ENCODE data around the gene DRD2. TPM values are rescaled to one million over a fixed set of nuclear protein-coding genes. Genes with fewer than 3 reads are reported as not detected.

DRD2 gene
- total and polyA plus RNA-seq, 4 donors: 0.69 to 12.0 (median 6.2) TPM

DNA sequence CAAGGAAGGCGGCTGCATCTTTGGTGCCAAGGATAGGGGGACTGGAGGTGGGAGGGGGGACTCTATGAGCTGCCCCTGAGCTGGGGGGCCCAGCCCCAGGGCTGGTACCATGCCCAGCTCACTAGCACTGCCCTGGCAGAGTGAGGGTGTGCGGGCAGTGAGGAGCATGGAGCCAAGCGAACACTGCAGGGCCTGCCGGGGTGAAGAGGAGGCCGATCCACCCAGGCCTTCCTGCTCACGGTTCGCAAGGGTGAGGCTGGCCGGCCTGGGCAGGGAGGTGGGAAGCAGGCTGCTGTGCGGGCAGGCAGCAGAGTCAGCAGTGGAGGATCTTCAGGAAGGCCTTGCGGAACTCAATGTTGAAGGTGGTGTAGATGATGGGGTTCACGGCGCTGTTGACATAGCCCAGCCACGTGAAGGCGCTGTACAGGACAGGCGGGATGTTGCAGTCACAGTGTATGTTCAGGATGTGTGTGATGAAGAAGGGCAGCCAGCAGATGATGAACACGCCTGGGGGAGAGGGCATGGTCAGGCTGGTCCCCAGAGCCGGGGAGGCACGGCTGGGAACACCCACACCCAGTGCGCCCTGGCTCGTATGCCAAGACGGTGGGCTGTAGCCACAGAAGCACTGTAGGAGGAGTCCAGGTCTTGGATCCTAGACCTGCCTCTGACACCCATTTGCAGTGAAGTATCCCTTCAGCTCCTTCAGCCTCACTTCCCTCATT lies 64.6 kb downstream of the DRD2 start:
- Histone ChIP-seq H3K4me1 (ENCODE audit: control insufficient read depth, insufficient read depth, low read length) (no peaks in the 10 kb centered on the region), H3K9me3 (ENCODE audit: control insufficient read depth, insufficient read depth, low read length) (no peaks in the 10 kb centered on the region), H3K27me3 (ENCODE audit: control insufficient read depth, insufficient read depth, low read length) (no peaks in the 10 kb centered on the region), H3K27ac (ENCODE audit: low read depth, low read length) (no peak overlapping the region), H3K4me3 (ENCODE audit: low read depth, low read length) (no peak overlapping the region), H3K36me3 (ENCODE audit: control insufficient read depth, insufficient read depth, low read length) (no peaks in the 10 kb centered on the region)
- no peak for DNase-seq (ENCODE audit: low read depth in 4 of 6, low spot score in 6 of 6)
- WGBS (ENCODE audit: insufficient coverage): 90% methylated on average over 21 of the region's 21 CpGs

DNA sequence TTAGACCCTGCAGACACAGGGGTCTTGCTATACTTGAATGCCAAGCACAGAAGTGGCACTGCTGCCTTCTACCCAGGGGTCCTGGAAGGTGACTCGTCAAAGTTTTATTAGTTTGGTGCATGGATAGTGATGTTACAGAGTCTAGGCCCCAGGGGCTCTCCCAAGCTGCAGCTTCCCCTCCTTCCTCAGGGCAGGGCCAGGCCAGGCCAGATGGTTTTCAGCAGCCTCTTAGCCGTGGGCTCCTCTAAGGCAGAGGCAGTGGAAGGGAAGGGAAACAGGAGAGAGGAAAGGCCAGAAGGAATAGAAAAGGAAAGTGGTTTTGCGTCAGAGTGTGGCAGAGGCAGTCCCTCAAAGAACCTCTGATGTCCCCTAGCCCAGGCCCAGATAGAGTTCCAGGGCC lies 65.7 kb downstream of the DRD2 start:
- Histone ChIP-seq H3K4me3 (ENCODE audit: low read depth, low read length) (no peak overlapping the region), H3K36me3 (ENCODE audit: control insufficient read depth, insufficient read depth, low read length) (no peaks in the 10 kb centered on the region), H3K27ac (ENCODE audit: low read depth, low read length) (no peak overlapping the region), H3K9me3 (ENCODE audit: control insufficient read depth, insufficient read depth, low read length) (no peaks in the 10 kb centered on the region), H3K4me1 (ENCODE audit: control insufficient read depth, insufficient read depth, low read length) (no peaks in the 10 kb centered on the region), H3K27me3 (ENCODE audit: control insufficient read depth, insufficient read depth, low read length) (no peaks in the 10 kb centered on the region)
- no peak for DNase-seq (ENCODE audit: low read depth in 4 of 6, low spot score in 6 of 6)
- 70% methylated on average over 2 of the region's 3 CpGs for WGBS (ENCODE audit: insufficient coverage)

DNA sequence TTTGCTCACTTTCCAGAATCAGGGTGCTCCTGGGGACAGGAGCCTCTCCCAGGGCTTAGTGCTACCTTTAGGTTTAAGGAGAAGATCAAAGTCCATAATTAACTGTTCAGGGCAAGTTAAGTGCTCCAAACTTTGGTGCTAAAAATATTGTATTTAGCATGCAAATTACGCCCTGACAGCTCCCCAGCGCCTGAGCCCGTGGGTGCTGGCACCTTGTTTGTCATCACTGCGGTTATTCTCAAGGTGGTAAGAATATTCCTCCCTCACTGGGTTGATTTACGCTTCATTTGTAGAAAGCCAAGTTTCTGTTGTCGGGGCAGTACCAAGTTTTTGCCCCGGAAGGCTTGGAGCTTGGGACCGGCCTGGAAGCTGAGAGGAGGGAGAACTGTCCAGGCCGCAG lies 66.3 kb downstream of the DRD2 start:
- no peaks in the 10 kb centered on the region for H3K4me1 ChIP-seq (ENCODE audit: control insufficient read depth, insufficient read depth, low read length)
- H3K36me3 ChIP-seq (ENCODE audit: control insufficient read depth, insufficient read depth, low read length): no peaks in the 10 kb centered on the region
- no peak for DNase-seq (ENCODE audit: low read depth in 4 of 6, low spot score in 6 of 6)
- H3K27me3 ChIP-seq (ENCODE audit: control insufficient read depth, insufficient read depth, low read length): no peaks in the 10 kb centered on the region
- WGBS (ENCODE audit: insufficient coverage): 85% methylated on average over 7 of the region's 9 CpGs
- H3K27ac ChIP-seq (ENCODE audit: low read depth, low read length): no peak overlapping the region
- H3K9me3 ChIP-seq (ENCODE audit: control insufficient read depth, insufficient read depth, low read length): no peaks in the 10 kb centered on the region
- H3K4me3 ChIP-seq (ENCODE audit: low read depth, low read length): no peak overlapping the region

DNA sequence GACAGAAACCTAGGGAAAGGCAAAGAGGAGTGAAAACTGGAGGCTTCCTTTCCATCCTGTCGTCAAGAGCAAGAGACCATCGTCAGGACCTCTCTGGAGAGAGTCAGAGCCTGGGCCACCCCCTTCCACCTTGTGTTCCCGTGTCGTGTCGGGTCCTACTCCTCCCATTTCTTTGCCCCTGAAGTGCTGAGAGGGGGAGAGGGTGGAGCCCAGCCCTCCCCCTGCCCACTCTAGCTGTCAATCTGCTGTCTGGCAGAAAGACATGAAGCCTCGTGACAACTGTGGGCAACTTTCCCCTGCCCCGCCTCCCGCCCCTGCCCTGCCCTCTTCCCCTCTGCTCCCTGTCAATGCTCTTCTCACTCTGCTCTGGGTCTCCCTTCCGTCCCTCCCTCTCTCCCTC lies 67.0 kb downstream of the DRD2 start:
- WGBS (ENCODE audit: insufficient coverage): 70% methylated on average over 6 of the region's 9 CpGs
- no peak overlapping the region for H3K27ac ChIP-seq (ENCODE audit: low read depth, low read length)
- no peaks in the 10 kb centered on the region for H3K36me3 ChIP-seq (ENCODE audit: control insufficient read depth, insufficient read depth, low read length)
- DNase-seq (ENCODE audit: low read depth in 4 of 6, low spot score in 6 of 6): no peak
- H3K27me3 ChIP-seq (ENCODE audit: control insufficient read depth, insufficient read depth, low read length): no peaks in the 10 kb centered on the region
- H3K9me3 ChIP-seq (ENCODE audit: control insufficient read depth, insufficient read depth, low read length): no peaks in the 10 kb centered on the region
- no peaks in the 10 kb centered on the region for H3K4me1 ChIP-seq (ENCODE audit: control insufficient read depth, insufficient read depth, low read length)
- H3K4me3 ChIP-seq (ENCODE audit: low read depth, low read length): no peak overlapping the region

DNA sequence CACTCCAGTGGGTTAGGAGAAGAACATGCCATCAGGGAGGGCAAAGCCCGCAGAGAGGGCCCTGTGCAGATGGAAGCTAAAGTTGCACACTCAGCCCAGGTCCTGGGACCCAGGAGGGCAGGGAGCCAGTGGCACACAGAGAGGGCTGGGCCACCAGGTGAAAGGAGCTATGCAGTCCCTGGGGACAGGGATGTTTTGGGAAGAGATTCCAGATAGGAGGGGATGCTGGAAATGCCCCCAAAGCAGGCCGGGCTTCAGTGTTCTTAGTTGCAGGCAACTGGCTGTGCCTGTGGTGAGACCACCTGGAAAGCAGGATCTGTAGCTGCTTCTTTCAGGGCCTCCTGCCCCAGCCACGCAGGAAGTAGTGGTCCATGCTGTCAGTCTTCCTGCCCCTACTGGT lies 68.0 kb downstream of the DRD2 start:
- no peaks in the 10 kb centered on the region for H3K36me3 ChIP-seq (ENCODE audit: control insufficient read depth, insufficient read depth, low read length)
- no peaks in the 10 kb centered on the region for H3K9me3 ChIP-seq (ENCODE audit: control insufficient read depth, insufficient read depth, low read length)
- H3K4me1 ChIP-seq (ENCODE audit: control insufficient read depth, insufficient read depth, low read length): no peaks in the 10 kb centered on the region
- DNase-seq (ENCODE audit: low read depth in 4 of 6, low spot score in 6 of 6): no peak
- H3K27me3 ChIP-seq (ENCODE audit: control insufficient read depth, insufficient read depth, low read length): no peaks in the 10 kb centered on the region
- 83% methylated on average over 3 of the region's 3 CpGs for WGBS (ENCODE audit: insufficient coverage)
- no peak overlapping the region for H3K4me3 ChIP-seq (ENCODE audit: low read depth, low read length)
- no peak overlapping the region for H3K27ac ChIP-seq (ENCODE audit: low read depth, low read length)

DNA sequence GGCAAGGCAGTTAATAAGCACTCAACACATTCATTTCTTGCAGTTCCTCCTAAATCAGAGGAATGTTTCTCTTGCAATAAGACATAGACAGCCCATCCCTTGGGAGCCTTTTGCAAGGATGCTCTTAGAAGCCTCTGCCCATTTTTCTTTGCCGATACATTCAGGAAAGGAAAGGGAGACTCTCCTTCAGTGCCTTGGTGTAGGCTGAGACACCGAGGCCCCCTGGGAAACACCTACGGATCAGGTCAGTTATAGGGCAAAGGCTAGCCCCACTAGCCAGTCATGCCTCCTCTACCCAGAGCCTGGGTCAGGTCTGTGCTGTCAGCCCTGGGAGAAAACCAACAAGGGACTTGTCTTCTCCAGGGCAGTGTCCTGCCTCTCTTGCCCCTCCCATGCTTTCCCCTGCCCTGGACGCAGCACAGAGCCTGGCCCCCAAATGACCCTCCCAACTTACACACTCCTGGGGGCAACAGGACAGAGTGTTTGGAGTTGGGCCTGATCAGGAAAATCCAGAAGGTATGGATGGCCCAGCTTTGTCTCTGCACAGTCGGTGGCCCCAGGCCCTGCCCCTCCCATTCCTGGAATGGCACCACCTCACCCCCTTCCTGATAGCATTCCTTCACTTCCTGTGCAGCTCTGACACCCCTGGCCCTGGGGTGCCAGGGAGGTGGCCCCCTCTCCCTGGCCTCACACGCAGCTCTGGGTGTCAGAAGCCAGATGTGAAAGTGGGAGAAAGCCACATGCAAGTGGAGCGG lies 69.3 kb downstream of the DRD2 start:
- Histone ChIP-seq H3K4me3 (ENCODE audit: low read depth, low read length) (no peak overlapping the region), H3K4me1 (ENCODE audit: control insufficient read depth, insufficient read depth, low read length) (peaks cover 5% of the 10 kb centered on the region), H3K9me3 (ENCODE audit: control insufficient read depth, insufficient read depth, low read length) (no peaks in the 10 kb centered on the region), H3K36me3 (ENCODE audit: control insufficient read depth, insufficient read depth, low read length) (no peaks in the 10 kb centered on the region), H3K27ac (ENCODE audit: low read depth, low read length) (no peak overlapping the region), H3K27me3 (ENCODE audit: control insufficient read depth, insufficient read depth, low read length) (no peaks in the 10 kb centered on the region)
- peak in 1 of 6 donors; percentile 26 for DNase-seq (ENCODE audit: low read depth in 4 of 6, low spot score in 6 of 6)
- WGBS (ENCODE audit: insufficient coverage): 81% methylated on average over 3 of the region's 7 CpGs

DNA sequence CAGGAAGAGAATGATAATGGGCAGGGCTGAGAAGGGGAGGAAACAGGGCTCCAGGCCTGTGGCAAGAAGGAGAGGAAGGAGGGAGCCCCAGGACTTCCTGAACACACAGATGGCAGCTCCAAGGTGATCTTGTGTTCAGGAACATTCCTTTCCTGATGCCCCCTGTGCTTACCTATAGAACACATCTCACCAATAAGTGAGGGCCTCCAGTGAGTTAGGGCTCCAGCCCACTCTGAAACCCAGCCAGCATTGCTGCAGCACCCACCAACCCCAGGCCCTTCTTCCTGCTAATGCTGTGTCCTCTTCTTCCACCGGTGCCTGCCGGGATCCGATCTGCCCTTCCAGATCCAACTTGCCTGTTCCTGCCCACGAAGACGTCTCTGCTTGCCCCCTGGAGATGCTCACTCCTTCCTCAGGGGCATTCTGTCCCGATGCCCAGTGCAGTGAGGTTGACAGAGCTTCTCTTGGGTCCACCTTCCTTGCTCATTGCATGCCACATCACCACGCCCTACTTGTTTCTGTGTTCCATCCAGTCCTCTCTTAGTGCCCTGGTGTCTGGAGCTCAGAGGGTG lies 70.3 kb downstream of the DRD2 start:
- WGBS (ENCODE audit: insufficient coverage): 93% methylated on average over 7 of the region's 7 CpGs
- H3K27me3 ChIP-seq (ENCODE audit: control insufficient read depth, insufficient read depth, low read length): no peaks in the 10 kb centered on the region
- no peak for DNase-seq (ENCODE audit: low read depth in 4 of 6, low spot score in 6 of 6)

DNA sequence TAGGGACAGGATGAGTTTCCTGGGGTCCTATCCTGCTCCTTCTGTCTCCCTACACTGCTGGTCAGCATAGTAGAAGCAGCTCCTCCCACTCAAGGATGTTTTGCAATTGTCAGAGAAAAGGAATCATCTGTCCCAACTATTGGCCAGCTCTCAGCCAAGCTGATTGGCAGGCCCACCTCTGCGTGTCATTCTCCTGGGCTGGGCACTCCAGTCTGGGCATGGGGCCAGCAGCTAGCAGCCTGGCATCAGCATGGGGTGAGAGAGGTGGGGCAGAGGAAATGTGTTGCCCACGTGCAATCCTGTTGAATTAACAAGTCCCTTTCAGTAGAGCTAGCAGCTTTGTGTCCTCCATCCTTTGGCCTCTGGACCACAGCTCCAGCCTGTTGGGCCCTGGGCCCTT lies 73.5 kb downstream of the DRD2 start:
- WGBS (ENCODE audit: insufficient coverage): 24% methylated on average over 2 of the region's 2 CpGs
- Histone ChIP-seq H3K36me3 (ENCODE audit: control insufficient read depth, insufficient read depth, low read length) (no peaks in the 10 kb centered on the region), H3K4me1 (ENCODE audit: control insufficient read depth, insufficient read depth, low read length) (peaks cover 5% of the 10 kb centered on the region), H3K9me3 (ENCODE audit: control insufficient read depth, insufficient read depth, low read length) (no peaks in the 10 kb centered on the region), H3K27ac (ENCODE audit: low read depth, low read length) (no peak overlapping the region), H3K27me3 (ENCODE audit: control insufficient read depth, insufficient read depth, low read length) (no peaks in the 10 kb centered on the region), H3K4me3 (ENCODE audit: low read depth, low read length) (no peak overlapping the region)
- DNase-seq (ENCODE audit: low read depth in 4 of 6, low spot score in 6 of 6): peak in 5 of 6 donors; percentile 4 to 81 (median 39)

More for the DNA sequence above, 70.3 kb downstream of the DRD2 start:
- Histone ChIP-seq H3K27ac (ENCODE audit: low read depth, low read length) (no peak overlapping the region), H3K36me3 (ENCODE audit: control insufficient read depth, insufficient read depth, low read length) (no peaks in the 10 kb centered on the region), H3K4me1 (ENCODE audit: control insufficient read depth, insufficient read depth, low read length) (peaks cover 5% of the 10 kb centered on the region), H3K9me3 (ENCODE audit: control insufficient read depth, insufficient read depth, low read length) (no peaks in the 10 kb centered on the region), H3K4me3 (ENCODE audit: low read depth, low read length) (no peak overlapping the region)

DNA sequence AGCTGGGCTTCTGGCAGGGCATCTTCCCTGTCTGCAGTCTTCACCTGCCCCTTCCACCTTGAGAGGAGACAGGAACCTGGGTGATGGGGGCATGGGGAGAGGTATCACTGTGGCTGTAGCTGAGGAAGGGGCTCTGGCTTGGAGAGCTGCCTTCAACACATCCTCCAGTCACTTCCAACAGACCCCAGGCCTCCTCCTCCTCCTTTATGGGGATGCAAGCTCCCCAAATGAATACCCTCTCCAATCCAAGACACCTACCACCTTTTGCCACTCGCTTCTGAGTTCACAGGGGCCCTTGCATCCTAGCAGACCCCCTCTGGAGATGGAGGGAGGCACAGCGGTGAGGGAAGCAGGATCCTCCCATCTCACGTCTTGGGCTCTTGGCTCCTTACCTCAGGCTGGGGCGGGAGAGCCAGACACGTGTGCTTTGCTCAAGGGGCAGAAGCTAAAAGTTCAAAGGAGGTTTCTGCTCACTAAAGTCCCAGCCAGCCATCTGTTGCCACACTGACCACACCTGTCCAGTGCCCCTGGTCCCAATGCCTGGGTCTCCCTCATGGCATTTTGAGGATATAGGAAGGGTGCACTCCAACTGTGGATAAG lies 74.5 kb downstream of the DRD2 start:
- 72% methylated on average over 5 of the region's 5 CpGs for WGBS (ENCODE audit: insufficient coverage)
- no peak overlapping the region for H3K4me3 ChIP-seq (ENCODE audit: low read depth, low read length)
- no peaks in the 10 kb centered on the region for H3K9me3 ChIP-seq (ENCODE audit: control insufficient read depth, insufficient read depth, low read length)
- H3K4me1 ChIP-seq (ENCODE audit: control insufficient read depth, insufficient read depth, low read length): peaks cover 5% of the 10 kb centered on the region
- H3K27me3 ChIP-seq (ENCODE audit: control insufficient read depth, insufficient read depth, low read length): no peaks in the 10 kb centered on the region
- H3K27ac ChIP-seq (ENCODE audit: low read depth, low read length): no peak overlapping the region
- H3K36me3 ChIP-seq (ENCODE audit: control insufficient read depth, insufficient read depth, low read length): no peaks in the 10 kb centered on the region
- no peak for DNase-seq (ENCODE audit: low read depth in 4 of 6, low spot score in 6 of 6)

Measured in spinal cord (tissue), 10 donors.